ENCODE data around the gene LGALS1. TPM values are rescaled to one million over a fixed set of nuclear protein-coding genes. Genes with fewer than 3 reads are reported as not detected.

Gene LGALS1
- total and polyA plus RNA-seq, 4 donors, result 35.6 to 138 (median 91.6) TPM

GRCh38 chr22:37690407-37690806 is 15.0 kb downstream of the LGALS1 start:
- Histone ChIP-seq H3K9me3 (ENCODE audit: control insufficient read depth in 4 of 4, low read length in 3 of 4) (no peaks in the 10 kb centered on the region), H3K27ac (ENCODE audit: low read depth in 1 of 2, low read length in 2 of 2) (no peak overlapping the region), H3K27me3 (ENCODE audit: control insufficient read depth in 4 of 4, insufficient read depth in 4 of 4, low read length in 3 of 4) (no peaks in the 10 kb centered on the region), H3K9ac (ENCODE audit: low read depth in 1 of 2, low read length in 2 of 2) (no peak overlapping the region), H3K36me3 (ENCODE audit: control insufficient read depth in 4 of 4, insufficient read depth in 3 of 4, low read depth in 1 of 4, low read length in 3 of 4) (peaks cover 13 to 35% (median 25%) of the 10 kb centered on the region in 4 donors), H3K4me1 (ENCODE audit: control insufficient read depth in 4 of 4, insufficient read depth in 4 of 4, low read length in 3 of 4) (peaks cover 3 to 20% (median 16%) of the 10 kb centered on the region in 4 donors), H3K4me3 (ENCODE audit: low read depth in 1 of 3, low read length in 3 of 3) (no peak overlapping the region)
- TF ChIP-seq RAD21 (IDR thresholded peaks at IDR 0.05) (no peak), FOXA2 (IDR thresholded peaks at IDR 0.05) (no peak), SP1 (IDR thresholded peaks at IDR 0.05) (no peak), HNF4G (IDR thresholded peaks at IDR 0.05) (no peak), REST (IDR thresholded peaks at IDR 0.05) (no peak), EGR1 (IDR thresholded peaks at IDR 0.05; ENCODE audit: low read depth in 2 of 2) (no peak), HNF4A (conservative IDR thresholded peaks at IDR 0.05) (no peak), RXRA (IDR thresholded peaks at IDR 0.05) (no peak), ATF3 (IDR thresholded peaks at IDR 0.05) (no peak), ZBTB33 (IDR thresholded peaks at IDR 0.05) (no peak), CTCF (IDR thresholded peaks at IDR 0.05; ENCODE audit: low read depth, low read length, missing input control) (no peak), YY1 (IDR thresholded peaks at IDR 0.05) (no peak)
- WGBS, result 92% methylated on average over 7 of the region's 7 CpGs
- DNase-seq (ENCODE audit: low spot score), result no peak

GRCh38 chr22:37690901-37691504 is 15.6 kb downstream of the LGALS1 start:
- H3K27me3 ChIP-seq (ENCODE audit: control insufficient read depth in 4 of 4, insufficient read depth in 4 of 4, low read length in 3 of 4), result no peaks in the 10 kb centered on the region
- 97% methylated on average over 18 of the region's 18 CpGs for whole genome bisulfite sequencing
- H3K27ac ChIP-seq (ENCODE audit: low read depth in 1 of 2, low read length in 2 of 2), result no peak overlapping the region
- no peak for DNase-seq (ENCODE audit: low spot score)
- peaks cover 13 to 35% (median 25%) of the 10 kb centered on the region in 4 donors for H3K36me3 ChIP-seq (ENCODE audit: control insufficient read depth in 4 of 4, insufficient read depth in 3 of 4, low read depth in 1 of 4, low read length in 3 of 4)
- no peak overlapping the region for H3K9ac ChIP-seq (ENCODE audit: low read depth in 1 of 2, low read length in 2 of 2)
- no peaks in the 10 kb centered on the region for H3K9me3 ChIP-seq (ENCODE audit: control insufficient read depth in 4 of 4, low read length in 3 of 4)
- H3K4me3 ChIP-seq (ENCODE audit: low read depth in 1 of 3, low read length in 3 of 3), result no peak overlapping the region
- no peak for TF ChIP-seq RAD21 (IDR thresholded peaks at IDR 0.05)
- no peak for TF ChIP-seq FOXA1 (IDR thresholded peaks at IDR 0.05)
- no peak for TF ChIP-seq NR2F2 (IDR thresholded peaks at IDR 0.05)
- TF ChIP-seq SP1 (IDR thresholded peaks at IDR 0.05), result no peak
- TF ChIP-seq HNF4A (conservative IDR thresholded peaks at IDR 0.05), result no peak
- peaks cover 0 to 14% (median 10%) of the 10 kb centered on the region in 4 donors for H3K4me1 ChIP-seq (ENCODE audit: control insufficient read depth in 4 of 4, insufficient read depth in 4 of 4, low read length in 3 of 4)
